Measurements from ENCODE around the gene RHOH.
"Not testable (repeated sequence)": the region's sequence is repeated elsewhere in the genome, so short reads cannot be mapped to it uniquely, and the experiment has no call there.

Gene RHOH

GRCh38 chr4:40275065-40275730 lies 78.4 kb downstream of the RHOH start:
- no peak overlapping the region for H3K4me3 ChIP-seq (ENCODE audit: low read length)
- no peaks in the 10 kb centered on the region for H3K9me3 ChIP-seq (ENCODE audit: low read length)
- H3K36me3 ChIP-seq (ENCODE audit: insufficient read depth, low read length), result no peaks in the 10 kb centered on the region
- H3K4me1 ChIP-seq (ENCODE audit: insufficient read depth, low read length), result peaks cover 12% of the 10 kb centered on the region
- no peaks in the 10 kb centered on the region for H3K27me3 ChIP-seq (ENCODE audit: insufficient read depth, low read length)
- no peak overlapping the region for H2AFZ ChIP-seq (ENCODE audit: low read depth, low read length)

- Histone ChIP-seq H3K27me3 (ENCODE audit: insufficient read depth, low read length) (no peaks in the 10 kb centered on the region), H3K36me3 (ENCODE audit: insufficient read depth, low read length) (no peaks in the 10 kb centered on the region), H3K4me3 (ENCODE audit: low read length) (no peak overlapping the region), H2AFZ (ENCODE audit: low read depth, low read length) (no peak overlapping the region), H3K4me1 (ENCODE audit: insufficient read depth, low read length) (peaks cover 12% of the 10 kb centered on the region), H3K9me3 (ENCODE audit: low read length) (no peaks in the 10 kb centered on the region)
Measured at GRCh38 chr4:40276546-40276945, 79.7 kb downstream of the RHOH start.

GRCh38 chr4:40280586-40280985 lies 83.8 kb downstream of the RHOH start:
- no peak overlapping the region for H2AFZ ChIP-seq (ENCODE audit: low read depth, low read length)
- no peaks in the 10 kb centered on the region for H3K9me3 ChIP-seq (ENCODE audit: low read length)
- H3K27me3 ChIP-seq (ENCODE audit: insufficient read depth, low read length), result no peaks in the 10 kb centered on the region
- H3K36me3 ChIP-seq (ENCODE audit: insufficient read depth, low read length), result no peaks in the 10 kb centered on the region
- H3K4me3 ChIP-seq (ENCODE audit: low read length), result no peak overlapping the region
- H3K4me1 ChIP-seq (ENCODE audit: insufficient read depth, low read length), result peaks cover 4% of the 10 kb centered on the region

GRCh38 chr4:40281099-40281498 lies 84.3 kb downstream of the RHOH start:
- Histone ChIP-seq H3K4me3 (ENCODE audit: low read length) (no peak overlapping the region), H3K36me3 (ENCODE audit: insufficient read depth, low read length) (no peaks in the 10 kb centered on the region), H3K9me3 (ENCODE audit: low read length) (no peaks in the 10 kb centered on the region), H2AFZ (ENCODE audit: low read depth, low read length) (no peak overlapping the region), H3K4me1 (ENCODE audit: insufficient read depth, low read length) (peaks cover 6% of the 10 kb centered on the region), H3K27me3 (ENCODE audit: insufficient read depth, low read length) (no peaks in the 10 kb centered on the region)

- peaks cover 6% of the 10 kb centered on the region for H3K4me1 ChIP-seq (ENCODE audit: insufficient read depth, low read length)
- H3K9me3 ChIP-seq (ENCODE audit: low read length), result no peaks in the 10 kb centered on the region
- H3K4me3 ChIP-seq (ENCODE audit: low read length), result no peak overlapping the region
- no peak overlapping the region for H2AFZ ChIP-seq (ENCODE audit: low read depth, low read length)
- no peaks in the 10 kb centered on the region for H3K36me3 ChIP-seq (ENCODE audit: insufficient read depth, low read length)
- no peaks in the 10 kb centered on the region for H3K27me3 ChIP-seq (ENCODE audit: insufficient read depth, low read length)
Measured at GRCh38 chr4:40281913-40282312, 85.1 kb downstream of the RHOH start.

GRCh38 chr4:40282857-40283256 lies 86.0 kb downstream of the RHOH start:
- H3K4me1 ChIP-seq (ENCODE audit: insufficient read depth, low read length); H3K9me3 ChIP-seq (ENCODE audit: low read length); H3K27me3 ChIP-seq (ENCODE audit: insufficient read depth, low read length); H2AFZ ChIP-seq (ENCODE audit: low read depth, low read length); H3K4me3 ChIP-seq (ENCODE audit: low read length); H3K36me3 ChIP-seq (ENCODE audit: insufficient read depth, low read length): not testable (repeated sequence)

GRCh38 chr4:40283413-40283812 lies 86.6 kb downstream of the RHOH start:
- H3K36me3 ChIP-seq (ENCODE audit: insufficient read depth, low read length), result no peaks in the 10 kb centered on the region
- no peaks in the 10 kb centered on the region for H3K27me3 ChIP-seq (ENCODE audit: insufficient read depth, low read length)
- no peak overlapping the region for H3K4me3 ChIP-seq (ENCODE audit: low read length)
- no peak overlapping the region for H2AFZ ChIP-seq (ENCODE audit: low read depth, low read length)
- no peaks in the 10 kb centered on the region for H3K9me3 ChIP-seq (ENCODE audit: low read length)
- H3K4me1 ChIP-seq (ENCODE audit: insufficient read depth, low read length), result peaks cover 6% of the 10 kb centered on the region

- H3K4me3 ChIP-seq (ENCODE audit: low read length), result no peak overlapping the region
- H3K27me3 ChIP-seq (ENCODE audit: insufficient read depth, low read length), result no peaks in the 10 kb centered on the region
- H3K9me3 ChIP-seq (ENCODE audit: low read length), result no peaks in the 10 kb centered on the region
- peaks cover 6% of the 10 kb centered on the region for H3K4me1 ChIP-seq (ENCODE audit: insufficient read depth, low read length)
- H3K36me3 ChIP-seq (ENCODE audit: insufficient read depth, low read length), result no peaks in the 10 kb centered on the region
- H2AFZ ChIP-seq (ENCODE audit: low read depth, low read length), result no peak overlapping the region
Measured at GRCh38 chr4:40283968-40284367, 87.1 kb downstream of the RHOH start.

- no peaks in the 10 kb centered on the region for H3K9me3 ChIP-seq (ENCODE audit: low read length)
- H2AFZ ChIP-seq (ENCODE audit: low read depth, low read length), result no peak overlapping the region
- H3K36me3 ChIP-seq (ENCODE audit: insufficient read depth, low read length), result no peaks in the 10 kb centered on the region
- peaks cover 6% of the 10 kb centered on the region for H3K4me1 ChIP-seq (ENCODE audit: insufficient read depth, low read length)
- H3K4me3 ChIP-seq (ENCODE audit: low read length), result no peak overlapping the region
- no peaks in the 10 kb centered on the region for H3K27me3 ChIP-seq (ENCODE audit: insufficient read depth, low read length)
Measured at GRCh38 chr4:40285692-40286091, 88.9 kb downstream of the RHOH start.

GRCh38 chr4:40288566-40288965 lies 91.7 kb downstream of the RHOH start:
- H3K36me3 ChIP-seq (ENCODE audit: insufficient read depth, low read length), result no peaks in the 10 kb centered on the region
- no peak overlapping the region for H3K4me3 ChIP-seq (ENCODE audit: low read length)
- H3K9me3 ChIP-seq (ENCODE audit: low read length), result no peaks in the 10 kb centered on the region
- no peak overlapping the region for H2AFZ ChIP-seq (ENCODE audit: low read depth, low read length)
- no peaks in the 10 kb centered on the region for H3K27me3 ChIP-seq (ENCODE audit: insufficient read depth, low read length)
- H3K4me1 ChIP-seq (ENCODE audit: insufficient read depth, low read length), result peaks cover 6% of the 10 kb centered on the region

- H3K4me3 ChIP-seq (ENCODE audit: low read length), result no peak overlapping the region
- H3K4me1 ChIP-seq (ENCODE audit: insufficient read depth, low read length), result peaks cover 6% of the 10 kb centered on the region
- H3K9me3 ChIP-seq (ENCODE audit: low read length), result no peaks in the 10 kb centered on the region
- no peaks in the 10 kb centered on the region for H3K27me3 ChIP-seq (ENCODE audit: insufficient read depth, low read length)
- no peak overlapping the region for H2AFZ ChIP-seq (ENCODE audit: low read depth, low read length)
- no peaks in the 10 kb centered on the region for H3K36me3 ChIP-seq (ENCODE audit: insufficient read depth, low read length)
Measured at GRCh38 chr4:40289366-40290188, 92.7 kb downstream of the RHOH start.

GRCh38 chr4:40290611-40291186 lies 93.9 kb downstream of the RHOH start:
- not testable (repeated sequence) for H3K4me1 ChIP-seq (ENCODE audit: insufficient read depth, low read length); H3K27me3 ChIP-seq (ENCODE audit: insufficient read depth, low read length); H3K36me3 ChIP-seq (ENCODE audit: insufficient read depth, low read length); H3K9me3 ChIP-seq (ENCODE audit: low read length); H3K4me3 ChIP-seq (ENCODE audit: low read length); H2AFZ ChIP-seq (ENCODE audit: low read depth, low read length)

- H3K27me3 ChIP-seq (ENCODE audit: insufficient read depth, low read length), result no peaks in the 10 kb centered on the region
- H2AFZ ChIP-seq (ENCODE audit: low read depth, low read length), result no peak overlapping the region
- H3K9me3 ChIP-seq (ENCODE audit: low read length), result peaks cover 6% of the 10 kb centered on the region
- H3K36me3 ChIP-seq (ENCODE audit: insufficient read depth, low read length), result no peaks in the 10 kb centered on the region
- H3K4me3 ChIP-seq (ENCODE audit: low read length), result no peak overlapping the region
- no peaks in the 10 kb centered on the region for H3K4me1 ChIP-seq (ENCODE audit: insufficient read depth, low read length)
Measured at GRCh38 chr4:40292313-40292759, 95.5 kb downstream of the RHOH start.

All from neuron (in vitro differentiated cells).